GM12801 (cell line): ENCODE measurements around the gene PTPN2.

Source experiments
- TF ChIP-seq, protein P1 (sequence below): IDR thresholded peaks from one replicate; pipeline ENCODE4 v1.5.1; 2011; ENCODE audit warnings: control low read depth; ENCODE audit not compliant: insufficient read length; ENCODE audit errors: extremely low read depth

PTPN2 gene

DNA sequence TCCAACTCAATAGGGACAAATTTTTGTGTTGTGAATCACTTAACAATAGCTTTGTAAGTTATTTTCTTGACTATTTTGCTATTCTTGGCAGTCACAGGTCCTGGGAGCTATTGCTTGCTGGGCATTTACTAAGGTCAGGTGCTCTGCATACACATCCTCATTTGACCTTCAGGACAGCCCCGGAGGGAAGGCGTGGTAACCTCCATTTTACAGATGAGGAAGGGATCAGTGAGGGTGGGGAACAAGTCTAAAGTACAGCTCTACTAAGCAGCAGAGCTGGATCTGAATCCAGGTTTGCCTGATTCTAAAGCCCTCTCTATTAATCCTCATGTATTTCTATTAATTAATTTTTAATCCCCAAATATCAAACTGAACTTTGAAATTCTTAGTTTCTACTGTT lies 58.8 kb downstream of the PTPN2 start:
- TF ChIP-seq, protein P1, sequence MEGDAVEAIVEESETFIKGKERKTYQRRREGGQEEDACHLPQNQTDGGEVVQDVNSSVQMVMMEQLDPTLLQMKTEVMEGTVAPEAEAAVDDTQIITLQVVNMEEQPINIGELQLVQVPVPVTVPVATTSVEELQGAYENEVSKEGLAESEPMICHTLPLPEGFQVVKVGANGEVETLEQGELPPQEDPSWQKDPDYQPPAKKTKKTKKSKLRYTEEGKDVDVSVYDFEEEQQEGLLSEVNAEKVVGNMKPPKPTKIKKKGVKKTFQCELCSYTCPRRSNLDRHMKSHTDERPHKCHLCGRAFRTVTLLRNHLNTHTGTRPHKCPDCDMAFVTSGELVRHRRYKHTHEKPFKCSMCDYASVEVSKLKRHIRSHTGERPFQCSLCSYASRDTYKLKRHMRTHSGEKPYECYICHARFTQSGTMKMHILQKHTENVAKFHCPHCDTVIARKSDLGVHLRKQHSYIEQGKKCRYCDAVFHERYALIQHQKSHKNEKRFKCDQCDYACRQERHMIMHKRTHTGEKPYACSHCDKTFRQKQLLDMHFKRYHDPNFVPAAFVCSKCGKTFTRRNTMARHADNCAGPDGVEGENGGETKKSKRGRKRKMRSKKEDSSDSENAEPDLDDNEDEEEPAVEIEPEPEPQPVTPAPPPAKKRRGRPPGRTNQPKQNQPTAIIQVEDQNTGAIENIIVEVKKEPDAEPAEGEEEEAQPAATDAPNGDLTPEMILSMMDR = no peak

DNA sequence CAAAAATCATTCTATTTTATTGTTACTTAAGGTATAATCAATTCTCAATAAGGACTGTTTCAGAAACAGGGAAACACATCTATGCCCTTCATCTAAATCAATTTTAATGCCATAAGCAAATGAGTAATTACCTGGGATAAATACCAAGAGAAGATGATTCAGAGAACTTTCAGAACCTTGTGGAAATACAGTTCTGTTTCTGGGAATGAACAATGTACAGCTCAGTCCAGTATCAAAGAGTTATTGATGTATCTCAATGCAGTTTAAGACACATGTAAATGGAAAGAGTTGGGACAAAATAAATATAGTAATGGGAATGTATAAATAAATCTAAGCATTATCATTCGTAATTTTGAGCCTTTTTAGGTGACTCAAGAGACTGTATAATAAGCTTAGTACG lies 60.1 kb downstream of the PTPN2 start:
- TF ChIP-seq, protein P1 = no peak

DNA sequence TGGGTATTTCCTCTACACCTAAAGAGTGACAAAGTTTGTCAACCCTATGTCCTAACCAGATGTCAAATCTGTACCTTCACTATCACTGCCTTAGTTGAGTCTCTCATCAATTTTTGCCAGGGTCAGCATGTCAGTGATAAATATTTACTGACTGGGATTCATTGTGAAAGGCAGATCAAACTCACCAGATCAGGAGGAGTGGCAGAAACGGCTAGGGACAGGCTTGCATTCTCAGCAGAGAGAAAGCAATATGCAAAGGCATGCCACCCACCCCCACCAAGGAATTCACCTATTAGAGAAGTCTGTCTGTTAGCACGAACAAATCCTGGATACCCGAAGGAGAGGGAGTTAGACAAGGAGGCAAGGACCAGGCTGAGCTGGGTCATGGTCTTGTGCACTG lies 62.6 kb downstream of the PTPN2 start:
- TF ChIP-seq, protein P1 = no peak

DNA sequence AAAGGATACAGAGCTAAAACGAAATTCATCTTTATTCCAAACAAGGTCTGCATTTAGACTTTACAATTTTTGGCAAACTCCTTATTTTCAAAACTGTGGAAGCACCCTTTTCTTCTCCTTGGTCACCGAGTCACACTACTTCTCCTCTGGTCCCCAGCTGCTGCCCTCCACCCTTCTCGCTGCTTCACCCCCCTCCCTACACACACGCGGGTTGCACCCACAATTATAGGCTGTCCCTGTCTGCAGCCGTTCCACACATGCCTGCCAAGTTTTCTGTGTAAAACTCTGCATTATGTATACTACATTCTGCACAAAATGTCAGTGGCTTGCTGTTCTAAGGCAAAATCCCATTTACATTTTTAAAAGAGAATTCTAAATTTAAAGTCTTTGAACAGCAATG lies 63.5 kb downstream of the PTPN2 start:
- TF ChIP-seq, protein P1 = no peak

DNA sequence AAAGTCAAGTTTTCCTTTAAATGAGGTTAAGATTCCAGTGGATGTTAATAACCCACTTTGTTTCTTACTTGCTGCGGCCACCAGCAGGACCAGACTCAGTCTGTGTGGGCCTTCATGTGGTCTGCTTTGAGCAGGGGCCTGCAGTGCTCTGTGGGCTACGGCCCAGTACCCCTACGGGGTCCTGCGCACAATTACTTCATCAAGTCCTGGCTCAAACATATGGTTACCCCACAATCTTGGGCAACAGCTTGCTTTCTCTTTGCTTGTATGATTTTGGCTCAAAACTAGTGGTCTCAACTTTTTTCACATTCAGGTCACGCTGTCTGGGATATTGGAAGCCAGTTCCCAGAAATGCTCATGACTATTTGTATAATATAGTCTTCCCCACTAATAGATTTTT lies 64.2 kb downstream of the PTPN2 start:
- TF ChIP-seq, protein P1 = no peak

DNA sequence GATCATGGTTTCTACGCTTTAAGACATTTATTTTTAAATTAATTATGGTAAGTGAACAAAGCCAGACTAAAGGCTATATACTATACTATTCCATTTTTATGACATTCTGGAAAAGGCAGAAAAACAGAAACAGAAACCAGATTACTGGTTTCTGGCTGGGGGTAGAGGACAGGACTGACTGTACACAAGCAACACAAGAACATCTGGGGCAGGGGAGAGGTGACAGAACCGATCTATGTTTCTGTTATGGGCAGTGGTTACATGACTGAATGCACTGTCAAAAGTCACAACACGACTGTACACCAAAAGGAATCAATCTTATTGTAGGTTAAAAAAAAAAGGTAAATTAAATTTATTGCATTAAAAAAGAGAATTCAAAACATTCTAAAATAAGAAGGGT lies 64.7 kb downstream of the PTPN2 start:
- TF ChIP-seq, protein P1 = no peak

DNA sequence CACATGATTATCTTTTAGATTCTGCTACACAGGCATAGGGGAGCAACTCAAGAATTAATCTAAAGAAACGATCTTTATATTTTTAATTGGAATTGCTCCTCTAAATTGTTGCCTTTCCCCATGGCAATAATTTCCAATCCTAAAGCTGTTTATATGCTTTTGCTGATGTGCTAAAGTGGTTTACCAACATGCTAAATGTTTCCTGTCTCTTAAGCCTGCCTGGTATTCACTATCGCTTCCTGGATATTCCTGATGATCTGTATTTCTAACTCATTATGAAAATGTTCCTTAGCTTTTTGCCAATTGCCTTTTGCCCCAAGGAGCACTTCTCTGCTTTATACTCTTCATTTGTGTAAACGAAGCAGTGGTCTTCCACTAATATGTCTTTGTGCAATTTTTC lies 65.8 kb downstream of the PTPN2 start:
- TF ChIP-seq, protein P1 = no peak

DNA sequence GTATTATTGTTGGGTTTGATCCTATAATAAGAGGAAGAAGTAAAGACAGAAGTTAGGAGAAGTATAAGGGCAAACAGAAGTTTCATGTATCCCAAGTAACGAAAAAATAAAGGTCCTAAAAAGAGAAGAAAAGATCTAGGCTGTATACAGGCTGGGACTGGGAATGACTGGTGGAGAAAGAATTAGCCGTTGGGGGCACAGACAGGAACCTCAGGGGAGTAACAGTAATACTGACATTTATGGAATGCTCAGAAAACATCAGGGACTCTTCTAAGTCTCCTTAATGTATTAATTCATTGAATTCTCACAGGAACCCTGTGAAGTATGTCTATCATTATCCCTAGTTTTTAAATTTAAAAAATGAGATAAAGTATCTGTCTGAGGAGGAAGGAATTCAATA lies 67.6 kb downstream of the PTPN2 start:
- TF ChIP-seq, protein P1 = no peak
